NCI-H748 treated with DMSO at 0.1 percent for 48 hours (cell line): ENCODE results near the gene INO80.

Source experiments
- DNase-seq: peaks from one replicate; lab custom pipeline; 2025; lab: John Stamatoyannopoulos, UW

INO80 gene

GRCh38 chr15:40930430-40931299 is 185.4 kb downstream of the INO80 start:
- DNase-seq, result peak; percentile 27

DNA sequence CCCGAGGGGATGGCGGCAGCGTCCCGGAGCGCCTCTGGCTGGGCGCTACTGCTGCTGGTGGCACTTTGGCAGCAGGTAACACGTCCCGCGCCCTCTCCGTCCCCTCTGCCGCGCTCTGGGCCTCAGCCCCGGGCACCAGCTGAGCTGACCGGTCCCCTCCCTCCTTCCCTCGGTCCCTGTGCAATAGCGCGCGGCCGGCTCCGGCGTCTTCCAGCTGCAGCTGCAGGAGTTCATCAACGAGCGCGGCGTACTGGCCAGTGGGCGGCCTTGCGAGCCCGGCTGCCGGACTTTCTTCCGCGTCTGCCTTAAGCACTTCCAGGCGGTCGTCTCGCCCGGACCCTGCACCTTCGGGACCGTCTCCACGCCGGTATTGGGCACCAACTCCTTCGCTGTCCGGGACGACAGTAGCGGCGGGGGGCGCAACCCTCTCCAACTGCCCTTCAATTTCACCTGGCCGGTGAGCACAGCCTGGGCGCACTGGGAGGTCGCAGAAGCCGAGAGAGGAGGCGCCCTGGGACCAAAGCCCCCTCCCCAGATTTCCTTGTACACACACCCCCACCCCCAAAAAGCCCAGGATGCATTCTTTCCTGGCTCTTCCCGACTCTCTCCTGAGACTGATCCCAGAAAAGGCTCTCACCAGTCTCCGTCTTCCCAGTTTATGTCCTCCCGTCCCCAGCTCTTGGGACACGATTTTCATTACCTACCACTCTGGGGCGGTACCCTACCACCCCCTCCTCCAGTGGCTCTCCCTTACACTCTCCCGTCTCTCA is 186.2 kb downstream of the INO80 start:
- no peak for DNase-seq
